Iris pigment epithelial cell (primary cell): ENCODE data around the gene SP140L.
"Not testable (repeated sequence)": the region's sequence is repeated elsewhere in the genome, so short reads cannot be mapped to it uniquely, and the experiment has no call there.

Experiments
- DNase-seq: peaks from one replicate; pipeline ENCODE4 v3.0.0-alpha.2; 2011; ENCODE audit warnings: low read depth

The SP140L gene

DNA sequence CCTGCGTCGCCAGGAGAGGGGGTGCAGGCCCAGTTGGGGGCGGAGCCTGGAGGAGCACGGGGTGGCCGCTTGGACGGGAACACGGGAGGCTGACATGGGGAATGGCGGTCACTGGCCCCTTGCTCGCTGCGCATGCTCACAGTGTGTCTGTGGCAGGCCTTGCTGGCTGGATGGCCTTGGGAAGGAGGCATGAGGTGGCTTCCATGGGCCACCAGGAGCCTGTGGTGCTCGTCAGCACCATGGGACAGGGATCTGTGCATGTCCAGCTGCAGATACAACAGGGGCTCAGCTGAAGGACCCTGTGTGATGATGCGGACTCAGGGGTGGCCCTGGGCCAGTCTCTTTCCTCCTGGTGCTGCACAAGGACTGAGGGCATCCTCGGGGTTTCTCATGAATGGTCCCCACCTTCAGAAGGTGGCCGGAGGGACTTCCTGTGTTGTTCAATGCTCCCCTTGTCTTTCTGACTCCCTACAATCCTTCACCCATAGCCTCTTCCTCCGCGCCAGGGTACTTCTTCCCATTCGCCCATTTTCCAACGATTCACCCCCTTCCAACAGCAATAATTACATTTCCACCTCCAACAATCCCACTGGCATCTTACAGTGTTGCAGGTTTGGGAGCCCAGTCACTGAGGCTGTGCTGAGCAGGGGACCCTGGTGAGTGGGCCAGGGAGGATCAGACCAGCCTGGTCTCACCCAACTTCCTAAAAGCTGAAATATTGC, 3.4 kb upstream of the SP140L start:
- DNase-seq, result no peak

DNA sequence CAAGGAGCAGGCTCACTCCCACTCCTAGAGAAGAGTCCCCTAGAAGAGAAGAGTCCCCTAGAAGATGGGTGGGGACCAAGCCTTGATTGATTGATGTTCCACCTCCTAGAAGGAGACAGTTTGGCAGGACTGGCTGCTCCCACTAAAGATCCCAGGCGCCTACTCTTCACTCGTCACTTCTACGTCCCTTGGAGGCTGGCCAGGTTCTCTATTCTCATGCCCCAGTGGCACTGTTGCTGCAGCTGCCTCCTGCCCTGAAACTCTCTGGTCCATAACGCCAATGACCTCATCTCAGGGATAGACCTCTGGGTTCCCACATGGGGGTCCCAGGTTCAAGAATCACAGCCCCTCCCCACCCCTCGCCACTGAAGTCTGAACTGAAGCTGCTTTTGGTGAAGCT, 2.5 kb upstream of the SP140L start:
- DNase-seq, result no peak

GRCh38 chr2:230325316-230326243, 1.4 kb upstream of the SP140L start:
- no peak for DNase-seq

DNA sequence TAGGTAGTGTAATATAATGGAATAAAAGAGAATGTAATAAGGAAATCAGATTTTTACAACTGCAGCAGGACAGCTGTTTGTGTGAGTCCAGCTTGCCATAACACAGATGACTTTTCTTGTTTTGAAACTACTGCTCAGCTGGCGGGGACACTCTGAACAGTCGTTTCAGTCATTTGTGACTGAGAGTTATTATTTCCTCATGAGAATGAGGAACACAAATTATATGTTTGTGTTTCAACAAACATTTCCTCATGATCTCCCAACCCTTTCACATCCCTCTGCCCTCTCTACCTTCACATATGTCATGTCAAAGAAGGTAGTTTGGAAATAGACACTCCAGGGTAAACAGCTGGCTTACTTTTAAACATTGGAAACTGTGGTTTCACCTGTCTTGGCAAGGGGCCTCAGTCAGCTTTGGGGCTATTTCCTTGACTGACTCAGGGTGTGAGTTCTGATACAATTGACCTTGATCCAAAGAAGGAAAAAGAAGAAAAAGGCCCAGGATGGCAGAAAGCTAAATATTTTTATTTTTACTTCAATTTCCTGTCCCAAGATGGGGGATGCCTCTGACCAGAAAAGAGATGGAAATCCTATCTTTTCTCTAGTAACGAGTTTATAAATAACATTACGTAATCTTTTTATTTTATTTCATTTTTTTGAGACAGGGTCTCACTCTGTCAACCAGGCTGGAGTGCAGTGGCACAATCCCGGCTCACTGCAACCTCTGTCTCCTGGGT, 593 bp downstream of the SP140L start:
- no peak for DNase-seq

DNA sequence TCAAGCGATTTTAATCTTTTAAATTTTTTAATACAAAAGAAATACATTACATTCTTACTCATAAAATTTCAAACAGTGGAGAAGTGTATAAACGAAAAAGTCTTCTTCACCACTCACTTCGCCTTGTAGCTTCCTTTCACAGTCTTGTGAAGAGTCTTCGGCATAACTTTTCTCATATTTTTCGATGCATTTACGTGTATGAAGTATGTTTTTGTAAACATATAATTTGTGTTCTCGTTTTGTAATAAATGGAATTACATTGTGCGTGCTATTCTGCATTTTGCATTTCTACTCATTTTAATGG, 1.1 kb downstream of the SP140L start:
- no peak for DNase-seq

GRCh38 chr2:230329946-230330605, 3.1 kb downstream of the SP140L start:
- DNase-seq, result no peak

DNA sequence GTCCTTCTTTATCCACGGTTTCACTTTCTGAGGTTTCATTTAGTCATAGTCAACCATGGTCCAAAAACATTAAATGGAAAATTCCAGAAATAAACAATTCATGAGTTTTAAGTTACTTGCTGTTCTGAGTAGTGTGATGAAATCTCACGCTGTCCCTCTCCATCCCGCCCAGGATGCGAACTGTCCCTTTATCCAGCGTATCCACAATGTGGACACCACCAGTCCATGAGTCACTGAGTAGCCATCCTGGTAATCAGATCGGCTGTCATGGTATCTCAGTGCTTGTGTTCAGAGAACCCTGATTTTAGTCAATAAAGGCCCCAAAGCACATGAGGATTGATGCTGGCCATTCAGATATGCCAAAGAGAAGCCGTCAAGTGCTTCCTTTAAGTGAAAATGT, 3.7 kb downstream of the SP140L start:
- peak; percentile 79 for DNase-seq

- DNase-seq, result peak; percentile 38
These were observed 8.5 kb downstream of the SP140L start for GRCh38 chr2:230335461-230335863.

GRCh38 chr2:230335864-230336506, 9.0 kb downstream of the SP140L start:
- DNase-seq, result no peak

DNA sequence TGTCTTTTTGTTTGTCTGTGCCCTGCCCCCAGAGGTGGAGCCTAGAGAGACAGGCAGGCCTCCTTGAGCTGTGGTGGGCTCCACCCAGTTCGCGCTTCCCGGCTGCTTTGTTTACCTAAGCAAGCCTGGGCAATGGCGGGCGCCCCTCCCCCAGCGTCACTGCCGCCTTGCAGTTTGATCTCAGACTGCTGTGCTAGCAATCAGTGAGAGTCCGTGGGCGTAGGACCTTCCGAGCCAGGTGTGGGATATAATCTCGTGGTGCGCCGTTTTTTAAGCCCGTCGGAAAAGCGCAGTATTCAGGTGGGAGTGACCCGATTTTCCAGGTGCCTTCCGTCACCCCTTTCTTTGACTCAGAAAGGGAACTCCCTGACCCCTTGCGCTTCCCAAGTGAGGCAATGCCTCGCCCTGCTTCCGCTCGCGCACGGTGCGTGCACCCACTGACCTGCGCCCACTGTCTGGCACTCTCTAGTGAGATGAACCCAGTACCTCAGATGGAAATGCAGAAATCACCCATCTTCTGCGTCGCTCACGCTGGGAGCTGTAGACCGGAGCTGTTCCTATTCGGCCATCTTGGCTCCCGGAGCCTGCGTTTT, 15.0 kb downstream of the SP140L start:
- not testable (repeated sequence) for DNase-seq

- DNase-seq, result not testable (repeated sequence)
These were observed 16.1 kb downstream of the SP140L start for GRCh38 chr2:230343041-230343624.

GRCh38 chr2:230343747-230344146, 16.8 kb downstream of the SP140L start:
- DNase-seq, result peak; percentile 59

DNA sequence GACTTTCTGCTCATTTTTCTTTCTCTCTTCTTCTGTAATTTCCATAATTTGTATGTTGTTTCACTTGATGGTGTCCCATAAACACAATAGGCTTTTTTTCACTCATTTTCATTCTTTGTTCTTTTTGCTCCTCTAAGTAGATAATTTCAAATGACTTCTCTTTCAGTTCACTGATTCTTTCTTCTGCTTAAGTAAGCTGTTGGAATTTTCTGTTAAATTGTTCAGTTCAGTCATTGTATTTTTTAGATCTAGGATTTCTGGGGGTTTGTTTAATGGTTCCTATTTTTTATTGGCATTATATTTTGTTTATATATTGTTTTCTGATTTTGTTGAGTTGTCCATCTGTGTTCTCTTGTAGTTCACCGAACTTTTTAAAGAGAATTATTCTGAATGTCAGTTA, 19.5 kb downstream of the SP140L start:
- DNase-seq, result no peak

- peak; percentile 69 for DNase-seq
These were observed 20.0 kb downstream of the SP140L start for GRCh38 chr2:230346921-230347533.

DNA sequence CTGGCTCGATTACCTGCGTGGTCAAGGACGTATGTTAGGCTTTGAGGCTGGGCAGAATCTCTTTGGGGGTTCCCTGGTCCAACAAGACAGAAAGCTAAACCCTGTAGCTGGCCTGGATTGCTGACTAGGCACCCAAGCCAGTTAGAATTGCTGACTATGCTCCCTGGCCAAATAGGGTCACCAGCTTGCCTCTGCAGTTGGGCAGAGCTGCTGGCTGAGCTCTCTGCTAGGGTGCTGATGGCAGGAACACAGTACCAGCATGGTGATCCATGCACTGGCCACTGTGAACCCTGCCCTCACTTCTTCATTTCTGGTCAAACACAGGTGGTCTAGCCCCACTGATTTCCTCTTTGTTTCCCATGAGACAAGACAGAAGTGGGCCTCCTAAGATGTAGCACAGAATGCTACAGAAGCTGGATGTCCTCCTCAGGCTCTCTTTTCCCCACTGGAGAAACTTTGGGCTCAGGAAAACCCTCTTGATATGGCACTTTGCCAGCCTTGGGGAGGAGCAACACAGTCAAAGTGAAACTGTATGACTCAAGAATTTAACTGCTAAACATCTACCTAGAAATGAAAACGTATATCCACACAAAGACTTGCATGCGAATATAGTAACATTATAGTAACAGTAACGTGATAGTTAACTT, 20.8 kb downstream of the SP140L start:
- DNase-seq, result peak; percentile 49

DNA sequence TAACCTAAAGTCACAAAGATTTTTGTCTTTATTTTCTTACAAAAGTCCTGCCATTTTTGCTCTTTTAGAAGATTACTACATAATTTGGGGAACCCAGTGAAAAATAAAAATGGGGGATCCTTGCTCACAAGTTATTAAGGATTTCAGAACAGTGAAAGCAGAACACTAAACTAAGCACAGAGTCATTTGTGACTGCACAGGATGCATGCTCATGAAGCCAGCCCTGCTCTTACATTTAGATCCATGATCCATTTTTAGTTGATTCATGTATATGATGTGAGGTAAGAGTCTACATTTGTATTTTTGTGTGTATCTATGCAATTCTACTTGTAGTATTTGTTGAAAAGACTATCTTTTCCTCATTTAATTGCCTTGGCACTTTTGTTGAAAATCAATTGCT, 21.8 kb downstream of the SP140L start:
- no peak for DNase-seq

GRCh38 chr2:230356084-230356483, 29.1 kb downstream of the SP140L start:
- peak; percentile 85 for DNase-seq

DNA sequence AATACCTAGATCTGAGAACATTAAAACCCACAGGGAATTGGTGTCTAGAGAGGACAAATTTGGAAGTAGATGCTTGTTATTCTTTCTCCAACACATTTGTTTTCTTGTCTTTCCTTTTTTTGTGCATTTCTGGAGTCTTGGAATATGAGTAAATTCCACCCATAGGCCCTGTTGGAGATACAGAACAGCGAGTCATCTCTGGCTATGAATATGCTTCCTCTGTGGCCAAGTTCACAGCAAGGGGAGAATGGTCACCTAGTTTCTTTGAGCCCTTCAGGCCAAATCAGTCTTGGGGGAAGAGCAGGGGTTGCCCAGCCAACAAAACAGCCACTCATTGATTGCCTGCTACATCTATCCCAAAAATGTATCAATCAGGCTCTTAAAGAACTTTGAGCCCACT, 31.3 kb downstream of the SP140L start:
- peak; percentile 55 for DNase-seq

- no peak for DNase-seq
These were observed 33.0 kb downstream of the SP140L start for GRCh38 chr2:230360028-230360427.
